Renal pelvis (tissue), 4 donors: ENCODE results near the gene C11orf54. TPM values are rescaled to one million over a fixed set of nuclear protein-coding genes. Genes with fewer than 3 reads are reported as not detected.

Experiments
- DNase-seq: peaks from one replicate; pipeline ENCODE4 v3.0.0-alpha.2; 2013
- polyA plus RNA-seq, 3 donors: library from polyadenylated mRNA; unstranded; fragments of 120-200 nt; gene quantifications; one replicate each; pipeline ENCODE4 v1.2.1, GENCODE V29; 2013; ENCODE audit not compliant: insufficient read length in 3 of 3

C11orf54 gene
- polyA plus RNA-seq, 3 donors = 149 to 241 (median 217) TPM

- DNase-seq = no peak
Measured at GRCh38 chr11:93730108-93731107, 11.1 kb upstream of the C11orf54 start.

DNA sequence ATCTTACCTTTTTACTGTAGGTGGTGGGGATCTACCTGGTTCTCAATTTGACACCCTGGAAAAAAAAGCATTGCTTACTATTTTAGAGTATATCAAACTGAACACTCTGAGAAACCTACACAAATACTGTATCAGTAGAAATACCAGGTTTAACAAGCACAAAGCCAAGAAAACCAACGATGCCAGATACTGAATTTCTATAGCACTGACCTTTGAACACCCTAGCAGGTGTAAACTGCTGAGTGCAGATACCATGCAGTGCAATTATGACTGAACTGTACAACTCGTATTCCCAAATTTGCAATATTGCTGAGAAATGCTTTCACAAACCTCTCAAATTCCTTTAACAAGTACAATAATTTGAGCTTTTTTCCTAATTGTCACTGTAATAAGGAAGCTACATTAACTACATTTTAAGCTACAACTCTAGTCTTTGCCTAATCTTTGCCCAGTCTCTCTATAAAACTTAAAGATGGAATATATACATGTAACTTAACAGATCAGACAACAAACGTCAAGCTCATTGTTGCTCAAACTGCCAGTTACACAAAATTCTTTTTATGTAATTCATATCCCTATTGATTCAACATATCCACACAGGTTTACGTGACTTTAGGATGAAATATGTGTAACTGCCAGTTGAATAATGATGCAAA lies 9.1 kb upstream of the C11orf54 start:
- no peak for DNase-seq

GRCh38 chr11:93733474-93733873 lies 8.0 kb upstream of the C11orf54 start:
- no peak for DNase-seq

GRCh38 chr11:93734427-93735222 lies 6.8 kb upstream of the C11orf54 start:
- DNase-seq = no peak

GRCh38 chr11:93735627-93736026 lies 5.8 kb upstream of the C11orf54 start:
- no peak for DNase-seq

- no peak for DNase-seq
Measured at GRCh38 chr11:93736129-93736528, 5.3 kb upstream of the C11orf54 start.

DNA sequence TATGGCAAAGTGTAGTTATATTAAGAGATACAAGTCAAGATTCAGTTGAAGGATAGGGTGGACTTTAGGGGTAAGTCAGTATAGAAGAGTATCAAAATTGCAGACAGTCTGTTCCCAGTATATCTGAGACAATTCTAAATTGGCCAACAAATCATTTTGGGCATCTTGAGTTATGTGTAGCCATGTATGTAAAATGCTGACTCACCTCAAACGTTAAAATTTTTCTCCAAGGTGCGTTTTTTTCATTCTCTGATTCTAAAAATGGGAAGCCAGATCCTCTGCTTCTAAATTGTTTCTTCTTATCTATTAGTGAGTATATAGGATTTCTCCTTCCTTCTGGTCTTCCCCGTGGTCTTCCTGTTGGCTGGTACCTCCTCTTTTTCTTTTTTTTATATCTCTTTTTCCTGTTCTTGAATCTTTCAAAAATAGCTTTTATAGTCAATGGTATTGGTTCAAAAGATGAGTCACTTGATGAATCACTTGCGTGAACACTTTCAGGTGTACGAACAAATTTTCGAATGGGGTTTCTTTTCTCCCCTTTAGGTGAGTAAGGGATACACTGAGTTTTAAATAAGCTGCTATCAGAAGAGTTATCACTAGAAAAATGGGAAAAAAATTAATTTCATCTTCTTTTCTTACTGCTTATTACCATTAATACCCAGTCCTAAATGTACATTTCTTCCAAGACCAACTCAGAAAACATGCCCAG lies 3.4 kb upstream of the C11orf54 start:
- no peak for DNase-seq

DNA sequence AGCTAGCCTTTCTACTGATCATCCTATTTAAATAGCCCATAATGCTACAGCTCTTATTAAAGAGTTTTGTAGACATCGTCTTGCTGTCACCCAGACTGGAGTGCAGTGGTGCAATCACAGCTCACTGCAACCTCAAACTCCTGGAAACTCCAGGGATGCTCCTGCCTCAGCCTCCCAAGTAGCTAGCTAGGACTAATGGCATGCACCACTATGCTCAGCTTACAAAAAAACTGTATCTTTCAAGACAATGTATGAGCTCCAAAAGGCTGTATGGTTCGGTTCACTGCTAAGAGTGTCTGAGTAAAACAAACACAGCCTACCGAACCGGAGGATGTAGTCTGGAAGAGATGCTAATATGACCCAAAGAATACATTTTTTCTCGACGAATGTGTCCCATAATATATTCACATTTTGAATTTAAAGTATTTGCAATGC lies 2.8 kb upstream of the C11orf54 start:
- no peak for DNase-seq

DNA sequence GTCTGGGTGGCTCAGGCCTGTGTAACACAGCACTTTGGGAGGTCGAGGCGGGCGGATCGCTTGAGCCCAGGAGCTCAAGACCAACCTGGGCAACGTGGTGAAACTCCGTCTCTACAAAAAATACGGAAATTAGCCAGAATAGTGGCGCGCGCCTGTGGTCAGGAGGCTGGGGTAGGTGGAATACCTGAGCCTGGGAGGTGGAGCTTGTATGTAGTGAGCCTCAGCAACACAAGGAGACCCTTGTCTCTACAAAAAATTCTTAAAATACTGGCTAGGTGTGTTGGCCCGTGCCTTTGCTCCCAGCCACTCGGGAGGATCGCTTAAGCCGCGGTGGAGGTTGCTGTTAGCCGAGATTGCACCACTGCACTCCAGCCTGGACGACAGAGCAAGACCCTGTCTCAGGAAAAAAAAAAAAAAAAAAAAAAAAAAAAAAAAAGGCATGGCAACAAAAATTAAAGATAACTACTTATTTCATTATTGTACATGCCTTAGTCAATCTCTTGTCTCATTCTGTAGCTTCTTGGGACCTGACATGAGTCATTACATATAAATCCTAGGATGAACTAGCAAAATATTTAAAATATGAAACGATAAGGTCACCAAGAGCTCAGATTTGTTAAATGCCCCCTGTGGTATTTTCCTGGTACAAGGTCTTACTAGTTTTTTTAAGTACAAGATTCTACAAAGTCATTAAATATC lies 1.3 kb upstream of the C11orf54 start:
- DNase-seq = peak; percentile 4

DNA sequence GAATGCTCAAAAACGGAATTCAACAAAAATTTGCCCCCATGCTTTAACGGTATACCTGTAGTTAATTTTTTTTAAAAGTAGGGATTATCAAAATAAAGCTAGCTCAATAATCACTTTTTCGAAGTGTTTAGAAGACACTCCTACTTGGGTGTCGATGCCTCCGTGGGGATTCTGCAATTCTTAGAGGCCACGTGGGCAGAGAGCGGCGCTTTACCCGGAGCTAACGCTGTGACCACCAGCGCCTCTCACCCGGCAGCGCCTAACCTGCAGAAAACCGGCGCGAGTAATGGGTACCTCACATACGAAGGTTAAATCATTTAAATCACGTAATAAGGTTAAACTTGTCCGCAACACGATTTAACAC lies 760 bp upstream of the C11orf54 start:
- DNase-seq = peak; percentile 38

GRCh38 chr11:93741882-93742226 lies 382 bp downstream of the C11orf54 start:
- DNase-seq = peak; percentile 50

- DNase-seq = no peak
Measured at GRCh38 chr11:93743291-93743690, 1.8 kb downstream of the C11orf54 start.

GRCh38 chr11:93744669-93745004 lies 3.2 kb downstream of the C11orf54 start:
- DNase-seq = no peak

- peak; percentile 4 for DNase-seq
Measured at GRCh38 chr11:93745005-93745755, 3.7 kb downstream of the C11orf54 start.

GRCh38 chr11:93746101-93746500 lies 4.6 kb downstream of the C11orf54 start:
- peak; percentile 20 for DNase-seq

GRCh38 chr11:93747122-93747521 lies 5.7 kb downstream of the C11orf54 start:
- no peak for DNase-seq

DNA sequence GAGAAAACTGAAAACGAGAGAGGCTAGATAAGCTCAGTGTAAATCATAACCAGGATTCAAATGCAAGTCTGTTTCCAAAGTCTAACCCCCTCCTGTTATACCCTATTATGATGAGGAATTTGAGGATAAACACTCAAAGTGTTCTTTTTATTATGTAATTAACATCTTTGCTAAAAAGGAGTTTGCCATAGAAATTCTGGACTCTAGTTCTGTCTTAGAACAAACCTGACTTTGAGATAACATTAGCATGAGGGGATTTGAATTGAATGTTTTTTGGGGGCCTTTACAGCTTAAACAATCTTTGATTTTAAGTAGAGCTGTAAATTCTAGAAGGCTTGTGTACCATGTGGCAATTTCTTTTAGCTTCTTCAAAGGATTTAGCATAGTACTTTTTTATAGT lies 9.5 kb downstream of the C11orf54 start:
- DNase-seq = no peak

DNA sequence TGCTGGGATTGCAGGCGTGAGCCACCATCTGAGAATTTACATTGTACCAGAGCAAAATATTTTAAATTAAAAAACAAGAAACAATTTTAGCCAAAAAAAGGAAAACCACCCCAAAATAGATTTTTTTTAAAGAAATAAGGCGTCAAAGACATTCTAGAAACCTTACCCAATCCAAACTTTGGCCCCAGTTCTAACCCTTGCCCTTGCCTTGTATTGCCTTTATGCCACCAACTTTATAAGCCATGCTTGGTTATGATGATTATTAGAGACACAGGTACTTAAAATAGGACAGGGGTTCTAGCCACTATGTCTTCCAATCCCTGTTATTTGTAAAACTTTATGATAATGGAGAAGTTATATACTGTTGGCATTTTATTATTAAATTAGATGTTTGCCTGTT lies 11.8 kb downstream of the C11orf54 start:
- no peak for DNase-seq

GRCh38 chr11:93756748-93757147 lies 15.3 kb downstream of the C11orf54 start:
- DNase-seq = no peak

GRCh38 chr11:93757301-93757700 lies 15.8 kb downstream of the C11orf54 start:
- no peak for DNase-seq
